SU-DHL-6 (cell line): ENCODE measurements around the gene MED27.

Experiments
- CTCF ChIP-seq: fragments of 200-600 bp; sonication (generic); IDR thresholded peaks from one replicate; pipeline ENCODE4 v1.5.1; 2017; ENCODE audit warnings: antibody characterized with exemption, mild to moderate bottlenecking, low read length, moderate library complexity; ENCODE audit not compliant: insufficient read depth, poor library complexity, severe bottlenecking
- EZH2phosphoT487 ChIP-seq: fragments of 200-600 bp; sonication (generic), shearing (Covaris generic); conservative IDR thresholded peaks from 2 replicates; pipeline ENCODE4 v1.6.1; 2018; ENCODE audit warnings: mild to moderate bottlenecking, antibody characterized with exemption, low read length, moderate library complexity, mixed read lengths

GRCh38 chr9:132049900-132050299 lies 29.8 kb downstream of the MED27 start:
- TF ChIP-seq CTCF (no peak), EZH2phosphoT487 (no peak)
